Lung (tissue), 12 donors: ENCODE results near the gene GABRR1. TPM values are rescaled to one million over a fixed set of nuclear protein-coding genes. Genes with fewer than 3 reads are reported as not detected.

Experiments
- ATAC-seq: fragments of 200-7000 bp; cut with Tn5 transposase; one replicate; pipeline ENCODE4 v1.9.1; 2020; ENCODE audit warnings: moderate number of reproducible peaks; ENCODE audit not compliant: insufficient read depth, low FRiP score
- DNase-seq, 3 donors: peaks; one replicate each; pipeline ENCODE4 v3.0.0-alpha.2; 2013 to 2017
- H3K27ac ChIP-seq, 2 donors: one replicate each; pipeline ENCODE4 v1.5.1; 2013; ENCODE audit warnings: mild to moderate bottlenecking in 2 of 2, moderate library complexity in 2 of 2, control low read depth in 1 of 2, inconsistent platforms in 1 of 2, low read depth in 1 of 2, low read length in 1 of 2
- H3K27me3 ChIP-seq, 3 donors: one replicate each; pipeline ENCODE4 v1.5.1; 2013; ENCODE audit warnings: low read length in 2 of 3; ENCODE audit not compliant: control insufficient read depth in 3 of 3, insufficient read depth in 3 of 3
- H3K36me3 ChIP-seq, 4 donors: one replicate each; pipeline ENCODE4 v1.5.1; 2013; ENCODE audit warnings: low read length in 4 of 4, mild to moderate bottlenecking in 1 of 4, moderate library complexity in 1 of 4; ENCODE audit not compliant: control insufficient read depth in 4 of 4, insufficient read depth in 4 of 4
- H3K4me1 ChIP-seq, 5 donors: one replicate each; pipeline ENCODE4 v1.5.1; 2013; ENCODE audit warnings: low read length in 5 of 5, mild to moderate bottlenecking in 2 of 5, moderate library complexity in 1 of 5; ENCODE audit not compliant: control insufficient read depth in 5 of 5, insufficient read depth in 5 of 5
- H3K4me3 ChIP-seq: one replicate; pipeline ENCODE4 v1.5.1; 2013; ENCODE audit warnings: mild to moderate bottlenecking, control low read depth, moderate library complexity
- H3K9ac ChIP-seq, 2 donors: one replicate each; pipeline ENCODE4 v1.5.1; 2013; ENCODE audit warnings: low read length in 2 of 2, control low read depth in 1 of 2; ENCODE audit not compliant: insufficient read depth in 1 of 2
- H3K9me3 ChIP-seq, 4 donors: one replicate each; pipeline ENCODE4 v1.5.1; 2013; ENCODE audit warnings: low read length in 3 of 4, mild to moderate bottlenecking in 1 of 4, moderate library complexity in 1 of 4; ENCODE audit not compliant: control insufficient read depth in 4 of 4, insufficient read depth in 3 of 4
- CTCF ChIP-seq: IDR thresholded peaks from 2 replicates; pipeline ENCODE4 v1.5.1; 2012; ENCODE audit warnings: mild to moderate bottlenecking; ENCODE audit errors: control extremely low read depth, extremely low read depth
- WGBS, 2 donors: extraction: QIAGEN DNeasy Blood & Tissue Kit; methylation state at CpG; one replicate each; pipeline ENCODE4 v1.1.7; 2013; 5-methylcytosine and 5-hydroxymethylcytosine counted together
- polyA plus RNA-seq, 2 donors: library from polyadenylated mRNA; stranded (reverse); fragments of 200-250 nt; gene quantifications; one replicate each; pipeline ENCODE4 v1.2.1, GENCODE V29; 2013
- total RNA-seq, 2 donors: library from RNA; depleted of rRNA in 1 of 2; stranded (reverse); fragments of >200 nt in 1 of 2; gene quantifications; one replicate each; pipeline ENCODE4 v1.2.1, GENCODE V29; 2014 to 2021
- donor health status: control.
- donor health status: control.
- donor health status: Bipolar disorder and iron deficiency.
- donor health status: healthy.
- donor health status: DM: yes; HTN: yes; CAD: no.

Gene GABRR1
- total and polyA plus RNA-seq, 4 donors = not detected

GRCh38 chr6:89200706-89201215 lies 16.4 kb downstream of the GABRR1 start:
- 92 to 96% methylated on average over 7 of the region's 7 CpGs for WGBS, 2 donors
- no peak for ATAC-seq

GRCh38 chr6:89199579-89199978 lies 17.6 kb downstream of the GABRR1 start:
- H3K27me3 ChIP-seq = no peaks in the 10 kb centered on the region
- H3K9me3 ChIP-seq = peaks cover 0 to 9% (median 2%) of the 10 kb centered on the region in 4 donors
- H3K4me3 ChIP-seq = no peak overlapping the region
- DNase-seq (no peak), ATAC-seq (no peak)
- WGBS, 2 donors = 72 to 88% methylated on average over 2 of the region's 2 CpGs
- no peaks in the 10 kb centered on the region for H3K4me1 ChIP-seq
- no peak overlapping the region for H3K9ac ChIP-seq
- H3K27ac ChIP-seq = no peak overlapping the region
- no peak for TF ChIP-seq CTCF
- H3K36me3 ChIP-seq = no peaks in the 10 kb centered on the region

More at GRCh38 chr6:89200706-89201215, 16.4 kb downstream of the GABRR1 start:
- Histone ChIP-seq H3K9me3 (no peaks in the 10 kb centered on the region), H3K27me3 (no peaks in the 10 kb centered on the region), H3K27ac (no peak overlapping the region), H3K9ac (no peak overlapping the region), H3K4me3 (no peak overlapping the region), H3K36me3 (no peaks in the 10 kb centered on the region), H3K4me1 (no peaks in the 10 kb centered on the region)
- TF ChIP-seq CTCF = no peak
- no peak for DNase-seq

GRCh38 chr6:89198235-89198634 lies 18.9 kb downstream of the GABRR1 start:
- no peak for DNase-seq
- Histone ChIP-seq H3K9ac (no peak overlapping the region), H3K9me3 (peaks cover 0 to 9% (median 4%) of the 10 kb centered on the region in 4 donors), H3K27me3 (no peaks in the 10 kb centered on the region), H3K27ac (no peak overlapping the region), H3K4me1 (no peaks in the 10 kb centered on the region), H3K36me3 (no peaks in the 10 kb centered on the region), H3K4me3 (no peak overlapping the region)
- ATAC-seq = no peak
- TF ChIP-seq CTCF = no peak
- 69 to 72% methylated on average over 7 of the region's 7 CpGs for WGBS, 2 donors

- Histone ChIP-seq H3K4me1 (no peaks in the 10 kb centered on the region), H3K36me3 (no peaks in the 10 kb centered on the region), H3K27ac (no peak overlapping the region), H3K27me3 (no peaks in the 10 kb centered on the region), H3K4me3 (no peak overlapping the region), H3K9me3 (peaks cover 0 to 9% (median 4%) of the 10 kb centered on the region in 4 donors), H3K9ac (no peak overlapping the region)
- DNase-seq (no peak), ATAC-seq (no peak)
- no peak for TF ChIP-seq CTCF
- WGBS, 2 donors = 70 to 79% methylated on average over 4 of the region's 4 CpGs
Measured at GRCh38 chr6:89197141-89197540, 20.0 kb downstream of the GABRR1 start.
